ENCODE measurements around the gene TPRN.

The TPRN gene

GRCh38 chr9:137158625-137159024 lies 41.9 kb downstream of the TPRN start:
- DNase-seq = peak; percentile 91

GRCh38 chr9:137157618-137158415 lies 42.7 kb downstream of the TPRN start:
- peak; percentile 93 for DNase-seq

GRCh38 chr9:137156567-137157375 lies 43.8 kb downstream of the TPRN start:
- peak; percentile 85 for DNase-seq

GRCh38 chr9:137152844-137153405 lies 47.6 kb downstream of the TPRN start:
- no peak for DNase-seq

GRCh38 chr9:137150617-137151457 lies 49.7 kb downstream of the TPRN start:
- peak; percentile 97 for DNase-seq

GRCh38 chr9:137149942-137150616 lies 50.5 kb downstream of the TPRN start:
- DNase-seq = peak; percentile 78

GRCh38 chr9:137149363-137149762 lies 51.2 kb downstream of the TPRN start:
- DNase-seq = peak; percentile 32

GRCh38 chr9:137148661-137149060 lies 51.9 kb downstream of the TPRN start:
- DNase-seq = no peak

GRCh38 chr9:137148242-137148641 lies 52.3 kb downstream of the TPRN start:
- no peak for DNase-seq

- no peak for DNase-seq
Measured at GRCh38 chr9:137147793-137148160, 52.8 kb downstream of the TPRN start.

- DNase-seq = no peak
Measured at GRCh38 chr9:137147091-137147792, 53.3 kb downstream of the TPRN start.

- DNase-seq = no peak
Measured at GRCh38 chr9:137146527-137146918, 54.0 kb downstream of the TPRN start.

- DNase-seq = peak; percentile 40
Measured at GRCh38 chr9:137145731-137146526, 54.6 kb downstream of the TPRN start.

GRCh38 chr9:137143459-137143858 lies 57.1 kb downstream of the TPRN start:
- DNase-seq = no peak

- no peak for DNase-seq
Measured at GRCh38 chr9:137141976-137142936, 58.3 kb downstream of the TPRN start.
